ENCODE measurements around the gene PPCS. TPM values are rescaled to one million over a fixed set of nuclear protein-coding genes. Genes with fewer than 3 reads are reported as not detected.

PPCS gene
- total and polyA plus RNA-seq, 2 of the 8 experiments (the other 6 are each of a cell fraction or from before 2014, with no cell fraction given): 24.5 to 35.3 TPM

GRCh38 chr1:42466030-42466429, 9.7 kb downstream of the PPCS start:
- H3K4me3 ChIP-seq (ENCODE audit: extremely low read depth in 1 of 4, insufficient read depth in 2 of 4, low read depth in 3 of 4, low read length in 4 of 4): no peak overlapping the region
- 83% methylated on average over 2 of the region's 2 CpGs; no CpG with 5 or more reads in 1 of the 2 experiments for WGBS, 2 experiments (ENCODE audit: extremely low coverage in 1 of 2, insufficient coverage in 1 of 2, insufficient read length in 1 of 2, insufficient replicate concordance in 2 of 2, low coverage in 1 of 2, low lambda C conversion rate in 2 of 2, missing lambda C conversion rate in 1 of 2)
- no peak overlapping the region for H2BK5ac ChIP-seq (ENCODE audit: low read depth, low read length)
- no peak overlapping the region for H2AK5ac ChIP-seq (ENCODE audit: low read depth, low read length)
- no peaks in the 10 kb centered on the region for H3K9me3 ChIP-seq (ENCODE audit: insufficient read depth in 2 of 2, low read depth in 1 of 2, low read length in 1 of 2)
- H3K23ac ChIP-seq (ENCODE audit: insufficient read length): no peak overlapping the region
- no peak overlapping the region for H3K9ac ChIP-seq (replicated peaks in 1 of 4; ENCODE audit: extremely low read depth in 1 of 4, low read depth in 3 of 4, low read length in 3 of 4)
- no peak overlapping the region for H2BK12ac ChIP-seq (ENCODE audit: low read depth, low read length)
- H3K79me2 ChIP-seq (ENCODE audit: control insufficient read depth in 1 of 2, insufficient read depth in 2 of 2, low read length in 2 of 2): no peaks in the 10 kb centered on the region
- ChIA-PET CTCF (ENCODE audit: partially characterized antibody) (interaction anchor here (0.6 kb wide), 1 partner anchor 294 kb away, joined by 3 read pairs; no protein-coding TSS in a partner anchor), POLR2A (ENCODE audit: partially characterized antibody) (no interaction called here)
- no peak overlapping the region for H3K14ac ChIP-seq (ENCODE audit: insufficient read length)
- H3K23me2 ChIP-seq (ENCODE audit: low read depth, low read length): peaks cover 8% of the 10 kb centered on the region
- H3K4me1 ChIP-seq (replicated peaks in 1 of 4; ENCODE audit: control insufficient read depth in 3 of 4, insufficient read depth in 4 of 4, low read length in 3 of 4): peaks cover 0 to 3% (median 0%) of the 10 kb centered on the region in 4 experiments; a peak in 2 of 7 replicates
- no peak overlapping the region for H3K18ac ChIP-seq (ENCODE audit: extremely low read depth, low read length)
- no peak overlapping the region for H2BK20ac ChIP-seq (ENCODE audit: low read length)
- no peak overlapping the region for H4K5ac ChIP-seq (ENCODE audit: insufficient read length, low read depth, low read length)
- no peak overlapping the region for H3K27ac ChIP-seq (ENCODE audit: low read depth, low read length)
- H3K27me3 ChIP-seq (replicated peaks in 1 of 4; ENCODE audit: control insufficient read depth in 3 of 4, extremely low read depth in 1 of 4, insufficient read depth in 3 of 4, low read length in 3 of 4): no peaks in the 10 kb centered on the region
- H3K79me1 ChIP-seq (ENCODE audit: low read depth, low read length): no peaks in the 10 kb centered on the region
- no peak for DNase-seq (ENCODE audit: low read depth in 1 of 2, low spot score in 2 of 2)
- no peaks in the 10 kb centered on the region for H3K36me3 ChIP-seq (ENCODE audit: control insufficient read depth in 2 of 4, insufficient read depth in 4 of 4, low read length in 3 of 4)
- H3K4ac ChIP-seq (replicated peaks; ENCODE audit: insufficient read length, low read depth, low read length): no peak overlapping the region
- no peak overlapping the region for H3K4me2 ChIP-seq (ENCODE audit: insufficient read depth in 1 of 2, low read depth in 2 of 2, low read length in 2 of 2)
- H4K20me1 ChIP-seq (replicated peaks in 1 of 2; ENCODE audit: control insufficient read depth in 1 of 2, insufficient read depth in 2 of 2, low read length in 2 of 2): peaks cover 0 to 2% of the 10 kb centered on the region in 2 experiments
- no peak overlapping the region for H2BK15ac ChIP-seq (ENCODE audit: low read length)
- no peak overlapping the region for H2BK120ac ChIP-seq (replicated peaks; ENCODE audit: low read depth, low read length)
- no peak overlapping the region for H4K8ac ChIP-seq (ENCODE audit: extremely low read depth, insufficient read depth, low read length)
- H2AFZ ChIP-seq (ENCODE audit: low read length): no peak overlapping the region
- no peak overlapping the region for H4K91ac ChIP-seq (replicated peaks; ENCODE audit: insufficient read length, low read length)
- no peak overlapping the region for H3K56ac ChIP-seq (replicated peaks; ENCODE audit: insufficient read length, low read depth, low read length)
- FAIRE-seq: no peak
- TF ChIP-seq KDM5A (IDR thresholded peaks at IDR 0.05; ENCODE audit: low read length): no peak
- no peak for TF ChIP-seq GTF2F1 (IDR thresholded peaks at IDR 0.05; ENCODE audit: borderline replicate concordance, low read depth, low read length)
- no peak for TF ChIP-seq FOSL1 (IDR thresholded peaks at IDR 0.05; ENCODE audit: insufficient read depth, low read depth, low read length)
- TF ChIP-seq SP2 (IDR thresholded peaks at IDR 0.05; ENCODE audit: low read length): no peak
- TF ChIP-seq CHD1 (IDR thresholded peaks at IDR 0.05; ENCODE audit: low read depth, low read length): no peak
- TF ChIP-seq USF2 (IDR thresholded peaks at IDR 0.05; ENCODE audit: low read length): no peak
- no peak for TF ChIP-seq ATF3 (IDR thresholded peaks at IDR 0.05; ENCODE audit: insufficient read depth, low read depth, low read length)
- TF ChIP-seq YY1 (IDR thresholded peaks at IDR 0.05; ENCODE audit: low read depth, low read length): no peak
- no peak for TF ChIP-seq TEAD4 (IDR thresholded peaks at IDR 0.05; ENCODE audit: low read depth, low read length)
- TF ChIP-seq CBX5 (IDR thresholded peaks at IDR 0.05; ENCODE audit: low read depth, low read length): no peak
- no peak for TF ChIP-seq JUN (IDR thresholded peaks at IDR 0.05; ENCODE audit: low read depth, low read length)
- no peak for TF ChIP-seq CTBP2 (IDR thresholded peaks at IDR 0.05; ENCODE audit: borderline replicate concordance, insufficient read depth, insufficient read length, low read length)
- no peak for TF ChIP-seq RBBP5 (IDR thresholded peaks at IDR 0.05; ENCODE audit: borderline replicate concordance, low read depth, low read length)
